Anterior cingulate cortex (tissue), 58 donors: ENCODE results near the gene MILR1.
"Not testable (repeated sequence)": the region's sequence is repeated elsewhere in the genome, so short reads cannot be mapped to it uniquely, and the experiment has no call there.

Experiments
- DNase-seq, 58 donors: peaks; one replicate each; lab custom pipeline; 2025; lab: John Stamatoyannopoulos, UW

MILR1 gene

DNA sequence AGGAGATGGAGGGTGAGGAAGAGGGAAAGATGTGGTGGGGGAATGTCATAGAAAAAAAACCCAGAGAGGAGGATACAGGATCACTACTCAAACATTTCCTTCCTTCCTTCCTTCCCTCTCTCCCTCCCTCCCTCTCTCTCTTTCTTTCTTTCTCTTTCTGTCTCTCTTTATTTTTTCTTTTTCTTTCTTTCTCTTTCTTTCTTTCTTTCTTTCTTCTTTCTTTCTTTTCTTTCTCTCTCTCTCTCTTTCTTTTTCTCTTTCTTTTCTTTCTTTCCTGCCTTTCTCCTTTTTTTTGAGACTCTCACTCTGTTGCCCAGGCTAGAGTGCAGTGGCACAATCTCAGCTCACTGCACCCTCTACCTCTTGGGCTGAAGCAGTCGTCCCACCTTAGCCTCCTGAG is 17.9 kb downstream of the MILR1 start:
- not testable (repeated sequence) for DNase-seq

DNA sequence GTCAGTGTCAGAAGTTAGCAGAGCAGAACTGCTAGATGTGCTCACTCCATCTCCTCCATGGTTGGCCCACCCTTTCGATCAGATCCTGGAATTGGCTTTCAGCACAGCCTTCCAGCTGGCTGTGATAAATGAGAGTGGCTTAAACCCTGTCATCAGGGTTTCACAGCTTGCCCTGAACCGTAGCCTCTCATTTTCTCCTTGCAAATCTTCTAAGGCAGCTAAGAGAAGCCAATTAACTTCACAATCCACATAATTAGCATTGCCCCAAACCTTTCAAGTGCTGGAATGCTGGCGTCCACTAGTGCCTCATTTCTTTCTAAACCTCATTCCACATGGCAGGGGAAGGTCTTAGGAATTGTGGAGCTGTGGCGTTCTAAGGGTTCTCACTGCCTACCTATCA is 21.7 kb downstream of the MILR1 start:
- DNase-seq = no peak

DNA sequence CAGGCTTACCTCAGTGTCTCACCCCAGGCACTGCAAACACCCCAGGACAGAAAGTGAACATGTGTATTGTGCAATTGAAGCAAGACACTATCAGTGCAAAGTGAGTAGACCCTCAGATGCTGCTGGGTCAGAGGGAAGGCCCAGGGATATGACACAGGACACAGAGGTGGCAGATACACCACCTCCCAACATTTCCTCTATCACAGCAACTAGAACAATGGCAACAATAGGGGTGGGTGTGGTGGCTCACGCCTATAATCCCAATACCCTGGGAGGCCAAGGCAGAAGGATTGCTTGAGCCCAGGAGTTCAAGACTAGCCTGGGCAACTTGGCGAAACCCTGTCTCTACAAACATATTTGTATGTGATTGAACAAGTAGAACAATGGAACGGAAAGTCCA is 22.5 kb downstream of the MILR1 start:
- DNase-seq = no peak

DNA sequence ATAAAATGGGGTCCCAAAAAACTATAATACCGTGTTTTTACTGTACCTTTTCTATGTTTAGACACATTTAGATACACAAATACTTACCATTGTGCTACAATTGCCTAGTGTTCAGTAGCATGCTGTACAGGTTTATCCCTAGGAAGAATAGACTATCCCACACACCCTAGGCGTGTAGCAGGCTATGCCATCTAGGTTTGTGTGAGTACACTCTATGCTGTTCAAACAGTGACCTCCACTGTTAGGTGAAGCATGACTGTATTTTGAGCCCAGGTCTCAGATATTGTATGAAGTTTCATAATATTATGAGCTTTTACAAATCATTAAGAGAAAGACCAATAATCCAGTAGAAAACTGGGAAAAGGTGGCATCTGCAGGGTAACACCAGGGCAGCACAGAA is 23.6 kb downstream of the MILR1 start:
- no peak for DNase-seq

DNA sequence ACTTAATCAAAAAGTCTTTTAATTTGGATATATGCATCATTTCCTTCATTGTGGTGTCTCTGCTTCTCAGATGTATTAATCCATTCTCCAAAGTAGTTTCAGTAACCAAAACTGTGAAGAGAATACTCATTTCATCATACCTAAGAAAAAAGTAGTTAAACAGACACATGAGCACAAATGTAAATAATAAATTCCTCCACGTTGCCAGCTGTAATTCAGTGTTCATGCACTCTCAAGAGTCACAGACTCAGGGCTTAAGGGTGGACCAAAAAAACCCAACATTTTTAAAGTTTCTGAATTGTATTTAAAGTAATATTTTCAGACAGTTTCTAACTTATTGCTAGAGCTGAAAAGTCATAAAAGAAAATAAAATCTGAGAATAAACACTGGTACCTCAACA is 28.9 kb downstream of the MILR1 start:
- no peak for DNase-seq

DNA sequence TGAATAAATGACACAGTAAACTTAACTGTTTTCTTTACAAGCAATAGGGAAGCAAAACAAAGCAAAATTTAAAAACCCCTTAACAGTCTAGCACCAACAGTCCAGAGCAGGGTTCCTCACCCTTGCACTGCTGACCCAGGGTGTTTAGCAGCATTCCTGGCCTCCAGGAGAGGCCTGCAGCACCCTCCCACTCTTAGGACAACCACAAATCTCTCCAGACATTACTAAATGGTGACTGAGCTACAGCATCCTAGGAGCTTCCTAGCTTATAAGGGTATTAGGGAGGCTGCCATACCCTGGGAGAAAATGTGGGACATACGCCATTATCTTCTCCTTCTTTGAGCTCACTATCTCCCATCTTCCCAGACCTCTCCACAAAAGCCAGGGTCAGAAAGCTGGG is 32.0 kb downstream of the MILR1 start:
- no peak for DNase-seq

DNA sequence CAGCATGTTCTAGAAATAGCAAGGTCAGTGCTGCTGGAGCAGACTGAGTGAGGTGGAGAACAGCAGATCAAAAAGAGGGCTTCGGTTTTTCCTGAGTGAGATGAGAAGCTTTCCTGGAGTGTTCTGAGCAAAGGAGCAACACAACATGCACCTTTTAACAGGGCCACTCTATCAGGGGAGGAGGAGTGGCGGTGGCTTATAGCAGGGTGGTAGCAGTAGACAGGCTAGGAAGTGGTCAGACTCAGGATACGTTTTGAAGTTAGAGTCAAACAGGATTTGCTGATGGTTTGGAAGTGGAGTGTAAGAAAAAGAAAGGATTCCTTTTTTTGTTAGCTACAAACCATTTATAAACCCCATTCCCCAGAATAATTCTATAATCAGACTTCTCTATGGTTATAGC is 35.5 kb downstream of the MILR1 start:
- DNase-seq = no peak

DNA sequence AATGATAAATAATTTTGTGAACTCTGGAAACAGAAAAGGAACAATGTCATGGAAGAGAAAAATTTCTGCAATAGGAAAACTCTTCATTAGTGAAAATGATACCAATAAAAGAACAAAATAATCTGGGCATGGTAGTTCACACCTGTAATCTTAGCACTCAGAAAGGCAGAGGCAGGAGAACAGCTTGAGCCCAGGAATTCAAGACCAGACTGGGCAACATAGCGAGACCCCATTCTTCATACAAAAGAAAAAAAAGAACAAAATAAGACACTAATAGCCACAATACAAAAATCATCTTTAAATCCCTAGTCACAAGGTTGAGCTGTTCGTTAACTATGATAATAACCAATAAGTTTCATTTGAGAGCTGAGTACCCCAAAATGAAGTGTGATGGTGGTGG is 39.4 kb downstream of the MILR1 start:
- DNase-seq = no peak

DNA sequence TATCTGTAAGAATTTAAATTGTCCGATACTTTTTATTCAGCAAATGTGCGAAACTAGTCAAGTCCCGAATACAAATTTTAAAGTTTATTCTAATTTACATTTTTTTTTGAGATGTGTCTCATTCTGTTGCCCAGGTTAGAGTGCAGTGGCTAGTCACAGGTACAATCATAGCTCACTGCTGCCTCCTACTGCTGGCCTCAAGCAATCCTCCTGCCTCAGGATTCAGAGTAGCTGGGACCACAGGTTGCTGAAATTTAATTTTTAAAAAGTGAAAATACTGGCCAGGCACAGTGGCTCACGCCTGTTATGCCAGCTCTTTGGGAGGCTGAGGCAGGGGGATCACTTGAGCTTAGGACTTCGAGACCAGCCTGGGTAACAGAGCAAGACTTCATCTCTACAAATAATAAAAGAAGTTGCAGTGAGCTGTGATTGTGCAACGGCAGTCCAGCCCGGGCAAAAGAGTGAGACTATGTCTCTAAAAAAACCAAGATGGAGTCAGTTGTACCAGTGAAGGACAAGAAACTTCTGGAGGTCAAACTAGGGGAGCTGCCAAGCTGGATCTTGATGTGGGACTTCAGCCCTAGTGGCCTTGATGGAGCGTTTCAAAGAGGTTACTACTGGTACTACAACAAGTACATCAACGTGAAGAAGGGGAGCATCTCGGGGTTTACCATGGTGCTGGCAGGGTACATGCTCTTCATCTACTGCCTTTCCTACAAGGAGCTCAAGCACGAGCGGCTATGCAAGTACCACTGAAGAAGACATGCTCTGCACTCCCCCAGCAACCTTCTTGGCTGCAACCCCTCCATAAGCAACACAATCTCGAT is 42.3 kb downstream of the MILR1 start:
- DNase-seq = no peak

DNA sequence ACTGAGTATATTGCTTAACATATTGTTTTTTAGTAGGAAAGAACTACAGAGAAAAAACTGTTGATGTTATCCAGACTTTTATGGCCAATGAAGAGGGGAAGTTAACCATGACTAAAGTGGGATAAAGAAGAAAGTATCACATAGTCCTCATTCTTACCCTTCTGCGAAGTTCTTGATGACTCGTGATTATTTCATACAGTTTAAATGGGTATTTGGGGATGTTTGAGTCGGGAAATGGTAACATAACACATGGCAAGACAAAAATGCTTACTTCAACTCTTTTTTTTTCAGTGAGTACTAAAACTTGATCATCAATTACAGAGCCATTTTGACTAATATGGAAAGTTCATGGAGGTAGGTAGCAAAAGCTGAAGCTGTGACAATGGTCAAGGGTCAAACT is 43.1 kb downstream of the MILR1 start:
- DNase-seq = no peak

DNA sequence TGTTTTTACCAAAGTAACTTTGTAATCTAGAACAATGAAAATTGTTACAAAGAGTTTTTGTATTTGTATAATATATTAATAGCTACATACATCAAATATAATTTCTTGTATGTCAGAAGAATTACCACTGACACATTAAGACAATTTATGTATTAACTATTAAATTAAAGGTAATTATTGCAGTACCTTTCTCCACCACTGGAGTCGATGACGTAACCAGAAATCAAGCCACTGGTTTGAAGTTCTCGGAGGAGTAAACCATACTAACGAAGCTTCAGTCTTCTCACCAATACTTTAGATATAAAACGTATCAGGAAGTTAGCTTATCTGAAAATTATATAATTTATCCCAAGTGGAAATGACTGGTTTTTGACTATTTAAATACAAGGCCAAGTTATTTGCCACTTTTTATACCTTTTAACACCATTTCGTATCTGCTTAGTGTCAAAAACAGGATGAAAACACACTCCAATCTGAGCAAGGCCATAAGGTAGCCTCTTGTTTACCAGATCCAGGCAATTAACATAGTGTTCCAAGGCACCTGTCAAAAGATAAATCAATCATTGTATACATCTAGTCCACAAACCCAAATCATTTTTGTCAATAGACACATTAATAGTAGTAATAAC is 43.7 kb downstream of the MILR1 start:
- DNase-seq = no peak

DNA sequence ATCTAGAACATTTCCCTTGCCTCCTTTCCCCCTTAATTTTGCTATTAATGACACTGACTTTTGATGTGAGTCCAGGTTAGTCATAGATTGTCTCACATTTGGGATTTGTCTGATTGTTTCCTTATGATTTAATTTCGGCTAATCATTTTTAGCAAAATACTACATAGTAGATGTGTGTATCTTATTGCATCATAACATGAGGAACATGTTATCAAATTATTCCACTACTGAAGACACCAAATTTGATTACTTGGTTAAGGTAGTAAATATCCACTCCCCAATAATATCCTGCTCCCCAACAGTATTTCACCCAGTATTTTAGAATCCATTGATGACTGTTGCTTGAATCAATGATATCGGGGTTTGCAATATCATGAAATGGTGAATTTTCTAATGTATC is 45.2 kb downstream of the MILR1 start:
- DNase-seq = no peak

DNA sequence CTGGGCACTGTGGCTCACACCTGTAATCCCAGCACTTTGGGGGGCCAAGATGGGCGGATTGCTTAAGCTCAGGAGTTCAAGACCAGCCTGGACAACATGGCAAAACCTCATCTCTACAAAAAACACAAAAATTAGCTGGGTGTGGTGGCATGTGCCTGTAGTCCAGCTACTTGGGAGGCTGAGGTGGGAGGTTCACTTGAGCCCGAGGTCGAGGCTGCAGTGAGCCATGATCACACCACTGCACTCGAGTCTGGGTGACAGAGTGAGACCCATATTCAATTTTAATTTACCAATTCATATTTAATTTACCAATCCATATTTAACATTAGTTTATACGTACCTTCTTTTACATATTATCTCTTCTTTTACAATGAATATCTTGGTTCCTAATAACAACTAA is 46.4 kb downstream of the MILR1 start:
- DNase-seq = not testable (repeated sequence)

DNA sequence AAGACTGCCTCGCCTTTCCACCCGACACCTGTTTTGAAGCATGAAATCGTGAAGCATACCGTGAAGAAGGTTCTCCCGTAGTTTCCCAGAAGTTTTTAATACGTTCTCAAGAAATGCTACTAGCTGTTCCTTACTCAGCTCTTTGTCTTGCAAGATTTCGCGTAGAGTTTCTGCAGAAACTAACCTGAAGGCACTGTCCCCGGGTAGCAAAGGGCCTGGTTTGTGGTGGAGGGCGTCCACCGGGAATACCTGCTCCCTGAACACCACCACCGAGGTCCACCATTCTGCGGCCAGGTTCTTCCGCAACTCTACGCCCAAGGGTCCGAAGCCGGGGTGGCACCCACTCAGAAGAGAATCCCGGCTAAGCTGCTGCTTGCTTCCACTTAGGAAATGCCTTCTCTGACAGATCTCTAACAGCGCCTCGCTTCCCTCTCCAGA is 47.5 kb downstream of the MILR1 start:
- DNase-seq = peak in 2 of 58 donors; percentile 48 to 54

DNA sequence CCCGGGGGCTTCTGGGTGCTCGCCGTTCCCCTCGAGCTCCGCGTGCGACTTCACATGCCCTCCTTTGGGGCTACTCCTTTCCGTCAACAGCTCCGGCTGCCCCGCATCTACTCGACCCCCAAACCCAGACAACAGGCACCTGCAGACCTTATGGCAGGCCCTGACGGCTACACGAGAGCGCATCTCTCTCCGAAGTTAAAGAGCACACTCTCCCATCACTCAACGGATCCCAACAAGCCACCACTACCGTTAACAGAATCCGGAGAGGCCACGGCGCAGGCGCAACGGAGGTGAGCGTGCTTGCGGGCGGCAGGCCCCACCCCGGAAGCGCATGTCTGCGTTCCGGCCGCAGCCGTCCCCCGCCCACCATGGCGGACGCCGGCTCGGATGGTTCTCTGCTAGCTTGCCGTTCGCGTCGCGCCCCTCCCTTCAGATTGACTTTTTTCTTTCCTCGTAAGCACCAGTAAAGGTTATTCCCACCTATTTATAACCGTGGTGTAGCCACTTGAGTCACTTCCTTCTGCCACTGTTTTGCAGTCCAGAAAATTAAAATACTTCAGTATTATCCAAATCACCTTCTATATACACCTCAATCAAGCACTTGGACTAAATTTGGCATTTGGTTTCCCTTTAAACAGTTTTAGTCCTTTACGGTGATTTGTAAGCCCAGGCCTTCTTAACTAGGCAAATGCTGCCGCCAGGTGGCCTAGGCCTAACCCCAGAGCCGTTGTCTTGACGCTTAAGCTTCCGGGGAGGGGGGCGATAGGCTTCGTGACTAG is 48.1 kb downstream of the MILR1 start, which contains the start of gene POLG2:
Gene POLG2, minus strand, starts transcription at position 269 of the 779 bp plus-strand sequence. Its CDS starts 86 bp downstream, at position 183.
- peak; percentile 36 to 94 (median 83) for DNase-seq

DNA sequence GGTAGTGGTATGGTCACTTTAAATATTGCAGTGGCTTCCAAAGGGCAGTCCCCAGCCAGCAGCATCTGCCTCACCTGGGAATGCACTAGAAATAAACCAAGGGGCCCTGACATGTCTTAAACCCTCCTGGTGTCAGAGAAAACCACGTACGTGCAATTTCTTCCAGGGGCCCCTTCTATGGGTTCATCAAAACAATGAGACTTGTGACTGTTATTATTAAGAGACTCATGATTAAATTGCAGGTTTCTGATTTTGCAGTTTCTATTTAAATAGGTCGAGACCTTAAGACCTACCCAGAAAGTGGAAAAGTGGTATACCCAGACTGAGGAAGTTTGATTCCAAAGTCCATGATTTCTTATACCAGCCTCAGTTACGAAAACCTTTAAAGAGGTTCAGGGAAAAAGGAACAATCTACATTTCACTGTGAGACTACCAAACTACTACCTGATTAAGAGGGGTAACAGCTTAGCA is 48.7 kb downstream of the MILR1 start:
- DNase-seq = peak in 3 of 58 donors; percentile 8 to 36 (median 12)

DNA sequence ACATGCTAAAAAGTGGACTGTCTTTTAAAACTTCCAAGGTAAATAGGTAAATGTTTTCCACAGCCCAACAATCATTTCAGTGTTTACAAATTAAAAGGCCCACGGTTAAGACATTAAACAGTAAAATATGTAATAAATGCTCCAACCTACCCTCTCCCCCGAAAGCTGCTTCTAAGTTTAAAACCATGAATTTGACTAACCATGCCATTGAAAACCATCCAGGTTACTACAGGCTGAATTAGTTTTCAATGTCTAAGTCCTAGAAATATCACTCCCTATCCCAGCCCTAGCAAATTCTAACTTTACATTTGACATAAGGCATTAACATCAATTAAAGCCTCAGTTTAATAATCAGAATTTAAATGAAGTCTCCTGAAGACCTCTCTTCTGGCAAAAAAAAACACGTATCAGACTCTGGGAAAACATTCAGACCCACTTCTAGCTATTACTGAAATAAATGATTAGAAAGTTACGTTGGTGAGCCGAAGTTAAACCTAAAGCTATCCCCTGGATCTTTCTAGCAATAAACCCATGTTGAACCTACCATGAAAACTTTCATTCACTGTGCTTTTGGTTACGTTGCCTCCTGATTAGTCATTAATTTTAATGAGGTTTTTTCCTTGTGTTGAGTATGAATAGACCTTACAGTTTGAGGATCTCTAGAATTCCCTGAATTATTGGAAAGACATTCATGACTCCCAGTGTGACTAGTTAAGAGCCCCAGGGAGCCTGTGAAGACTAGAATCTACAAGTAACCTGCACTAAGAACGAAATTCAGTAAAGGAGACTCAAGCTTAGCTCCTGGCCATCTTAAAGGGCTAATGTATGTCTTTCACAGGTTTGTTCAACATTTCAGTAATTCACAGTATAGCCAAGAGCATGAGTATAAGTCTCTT is 49.6 kb downstream of the MILR1 start:
- DNase-seq = no peak

DNA sequence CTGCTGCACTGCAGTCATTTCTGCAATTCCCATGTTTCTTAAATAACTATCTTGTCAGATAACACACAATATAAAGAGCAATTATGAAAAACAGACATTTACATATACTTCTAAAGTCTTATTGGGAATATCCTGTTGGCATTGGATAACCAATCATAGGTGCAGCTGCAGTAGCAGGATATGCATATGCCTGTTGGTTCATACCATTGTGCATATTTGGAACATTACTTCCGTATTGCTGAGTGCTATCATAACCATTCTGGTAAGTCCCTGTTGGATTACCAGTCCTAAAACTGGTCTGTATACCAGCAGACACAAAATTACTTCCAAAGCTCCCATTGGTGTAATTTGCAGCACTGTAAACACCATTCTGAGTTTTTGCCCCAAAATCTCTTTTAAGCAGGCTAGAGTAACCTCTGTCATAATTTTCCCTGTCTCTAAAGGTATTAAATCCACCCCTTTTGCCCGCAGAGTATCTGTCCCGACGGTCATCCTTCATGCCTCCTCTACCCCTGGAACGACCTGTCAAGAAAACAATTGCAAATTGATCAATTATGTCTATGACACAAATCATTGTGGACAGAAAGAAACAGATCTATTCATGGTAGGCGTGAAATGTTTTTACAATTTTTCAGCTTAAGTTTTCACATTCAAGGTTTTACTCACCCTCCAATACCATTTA is 51.0 kb downstream of the MILR1 start:
- no peak for DNase-seq

DNA sequence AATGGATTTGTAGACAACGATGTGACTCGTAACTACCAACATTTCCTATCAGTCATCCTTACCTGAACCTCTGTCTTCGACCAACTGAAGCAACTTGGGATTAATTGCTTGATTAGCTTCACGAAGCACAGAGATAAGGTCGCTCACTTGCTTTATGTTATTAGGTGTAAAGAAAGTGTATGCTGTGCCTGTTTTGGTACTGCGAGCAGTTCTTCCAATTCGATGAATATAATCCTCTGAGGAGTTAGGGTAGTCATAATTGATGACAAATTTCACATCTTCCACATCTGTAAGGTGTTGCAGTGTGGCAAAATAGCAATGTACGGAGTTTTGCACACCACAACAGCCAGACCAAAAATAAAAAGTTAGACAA is 51.6 kb downstream of the MILR1 start:
- no peak for DNase-seq
